HTERT RPE-1 (cell line): ENCODE data around the gene CACNA1A.
"Not testable (repeated sequence)": the region's sequence is repeated elsewhere in the genome, so short reads cannot be mapped to it uniquely, and the experiment has no call there.

ENCODE experiments used
- in situ Hi-C: fragments of 300-500 bp; cut with MboI; formaldehyde crosslinking; loops from 4 replicates; pipeline ENCODE4 v1.14.3; 2020; ENCODE audit warnings: low sequenced_read_pairs

CACNA1A gene

DNA sequence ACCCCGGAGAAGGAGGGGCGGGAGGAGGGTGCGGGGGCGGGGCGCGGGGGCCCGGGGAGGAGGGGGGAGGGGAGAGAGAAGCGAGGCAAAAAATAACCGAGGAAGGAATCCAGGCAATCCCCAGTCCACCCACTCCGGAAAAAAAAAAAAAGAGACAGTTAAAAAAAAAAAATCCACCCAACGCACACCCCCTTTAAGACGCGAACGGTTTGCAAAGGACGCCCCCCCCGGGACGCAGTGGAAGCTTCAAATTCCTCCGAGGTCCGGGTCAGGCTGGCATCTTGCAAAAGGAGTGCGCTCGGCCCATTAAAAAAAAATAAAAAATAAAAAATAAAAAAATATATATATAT is at the start of gene CACNA1A:
CACNA1A (minus strand) TSS at position 9 of the 350 bp plus-strand sequence. CDS start 255 bp downstream, outside the sequence.
- in situ Hi-C loops = no loop called here

DNA sequence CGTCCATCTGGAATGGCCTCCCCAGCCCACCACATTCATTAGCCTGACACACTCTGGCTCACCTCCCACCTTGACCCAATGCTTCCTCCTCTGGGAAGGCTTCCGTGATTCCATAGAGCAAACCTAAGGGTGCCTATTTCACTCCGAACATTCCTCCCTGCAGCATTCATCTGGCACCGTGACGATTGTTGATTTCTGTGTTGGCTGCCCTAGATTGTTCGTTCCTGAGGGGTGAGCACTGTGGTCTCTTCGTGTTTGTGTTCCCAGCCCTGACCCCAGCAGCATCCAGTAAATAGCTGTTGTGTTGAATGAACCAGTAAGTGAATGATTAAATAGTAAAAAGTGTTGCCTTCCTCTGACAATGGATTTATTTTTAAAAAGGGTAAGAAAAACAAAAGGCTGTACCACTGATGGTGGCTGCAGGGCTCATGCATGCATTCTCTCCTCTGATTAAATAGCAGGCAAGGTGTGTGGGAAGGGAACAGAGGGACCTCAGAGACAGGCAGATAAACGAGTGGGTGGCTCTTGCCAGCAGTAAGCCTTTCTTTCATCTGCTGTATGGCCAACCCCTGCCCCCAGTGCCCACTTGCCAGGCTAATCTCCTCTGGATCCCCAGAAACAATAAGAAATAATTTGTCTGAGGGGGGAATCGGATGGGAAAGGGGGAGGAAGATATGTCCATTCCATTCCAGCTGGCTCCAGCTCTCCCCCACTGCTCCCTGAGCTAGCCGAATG is 48.4 kb upstream of the CACNA1A start:
- in situ Hi-C loops = no loop called here

DNA sequence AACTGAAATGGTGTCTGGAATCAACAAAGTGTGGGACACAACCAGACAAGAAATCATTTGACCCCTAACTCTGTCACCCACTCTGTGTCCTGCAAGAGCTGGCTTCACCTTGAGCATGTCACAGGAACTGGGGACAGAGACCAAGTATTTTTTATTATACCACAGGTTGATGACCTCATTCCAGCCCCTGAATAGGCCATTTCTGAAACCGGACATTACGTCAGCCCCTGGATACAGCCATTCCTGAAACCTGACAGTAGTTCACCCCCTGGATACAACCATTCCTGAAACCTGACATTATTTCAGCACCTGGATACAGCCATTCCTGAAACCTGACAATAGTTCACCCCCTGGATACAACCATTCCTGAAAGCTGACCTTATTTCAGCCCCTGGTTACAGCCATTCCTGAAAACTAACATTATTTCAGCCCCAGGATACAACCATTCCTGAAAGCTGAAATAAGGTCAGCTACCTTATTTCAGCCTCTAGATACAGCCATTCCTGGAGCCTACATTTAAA is 47.7 kb upstream of the CACNA1A start:
- in situ Hi-C loops = no loop called here

DNA sequence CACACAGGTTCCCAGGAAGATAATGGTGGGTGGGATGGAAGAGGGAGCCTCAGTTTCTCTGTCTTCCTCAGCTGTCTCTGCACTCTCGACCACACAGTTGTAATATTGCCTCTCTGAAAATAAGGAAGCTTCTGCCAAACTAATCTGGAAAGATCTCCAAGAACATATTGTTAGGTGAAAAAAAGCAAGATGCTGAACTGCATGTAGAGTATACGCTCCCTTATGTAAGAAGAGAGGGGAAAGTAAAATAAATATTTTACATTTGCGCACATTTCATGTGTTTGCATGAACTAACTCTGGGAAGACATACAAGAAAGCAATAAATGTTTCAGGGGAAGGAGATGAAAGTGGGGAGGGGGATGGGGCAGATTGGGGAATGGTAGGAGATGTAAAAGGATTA is 41.9 kb upstream of the CACNA1A start:
- in situ Hi-C loops = no loop called here

DNA sequence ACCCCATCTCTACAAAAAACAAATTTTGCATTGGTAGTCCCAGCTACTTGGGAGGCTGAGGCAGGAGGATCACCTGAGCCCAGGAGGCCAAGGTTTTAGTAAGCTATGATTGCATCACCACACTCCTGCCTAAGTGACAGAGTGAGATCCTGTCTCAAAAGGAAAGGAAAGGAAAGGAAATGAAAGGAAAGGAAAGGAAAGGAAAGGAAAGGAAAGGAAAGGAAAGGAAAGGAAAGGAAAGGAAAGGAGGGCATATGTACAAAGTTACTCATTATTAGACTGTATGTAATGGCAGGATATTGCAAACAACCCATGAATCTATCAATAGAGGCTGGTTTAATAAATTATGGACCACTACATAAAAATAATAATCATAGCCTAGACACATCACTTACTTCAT is 40.8 kb upstream of the CACNA1A start:
- in situ Hi-C loops = no loop called here

DNA sequence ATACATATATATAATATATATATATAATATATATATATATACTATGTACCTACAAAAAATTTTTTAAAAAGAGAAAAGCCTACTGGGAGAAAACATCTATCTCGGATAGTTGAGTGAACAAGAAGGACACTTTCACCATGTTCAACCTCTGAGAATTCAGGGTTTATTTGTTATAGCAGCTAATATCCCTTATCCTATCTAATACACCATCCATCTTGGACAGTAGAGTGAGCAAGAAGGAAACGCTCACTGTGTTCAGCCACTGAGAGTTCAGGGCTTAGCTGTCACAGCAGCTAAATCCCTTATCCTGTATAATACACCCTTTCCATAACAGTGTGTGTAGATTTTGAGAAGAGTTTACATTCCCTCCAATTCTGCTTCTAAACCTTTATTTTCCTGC is 38.1 kb upstream of the CACNA1A start:
- in situ Hi-C loops = no loop called here

DNA sequence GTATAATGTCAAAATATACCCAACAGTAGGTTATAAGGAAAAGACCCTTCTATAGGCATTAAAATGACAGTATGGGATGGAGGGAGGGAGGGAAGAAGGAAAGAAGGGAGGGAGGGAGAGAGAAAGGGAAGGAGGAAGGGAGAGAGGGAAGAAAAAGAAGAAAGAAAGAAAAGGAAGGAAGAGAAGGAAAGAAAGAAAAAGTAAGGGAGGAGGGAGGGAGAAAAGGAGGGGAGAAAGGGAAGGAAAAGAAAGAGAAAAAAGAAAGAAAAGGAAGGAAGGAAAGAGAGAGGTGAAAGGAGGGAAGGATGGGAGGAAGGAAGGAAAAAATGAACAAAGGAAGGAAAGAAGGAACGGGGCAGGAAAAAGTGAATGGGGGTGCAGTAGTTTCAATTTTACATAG is 35.3 kb upstream of the CACNA1A start:
- in situ Hi-C loops = no loop called here

DNA sequence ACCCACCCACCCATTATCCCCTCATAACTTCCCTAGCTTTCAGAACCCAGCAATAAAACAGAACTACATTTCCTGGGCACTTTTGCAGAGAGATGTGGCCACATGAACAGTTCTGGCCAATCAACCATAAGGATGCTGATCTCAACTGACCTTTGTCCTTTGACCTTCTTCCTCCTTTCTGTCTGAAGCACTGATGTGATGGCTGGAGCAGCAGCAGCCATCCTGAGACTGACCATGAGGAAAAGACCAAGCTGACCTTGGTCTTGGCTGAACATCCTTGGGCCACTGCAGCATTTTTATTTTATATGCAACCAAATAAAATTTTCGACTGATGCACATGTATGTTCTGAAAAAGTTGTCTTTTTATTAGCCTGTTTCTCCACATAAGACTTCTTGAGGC is 33.1 kb upstream of the CACNA1A start:
- in situ Hi-C loops = no loop called here

DNA sequence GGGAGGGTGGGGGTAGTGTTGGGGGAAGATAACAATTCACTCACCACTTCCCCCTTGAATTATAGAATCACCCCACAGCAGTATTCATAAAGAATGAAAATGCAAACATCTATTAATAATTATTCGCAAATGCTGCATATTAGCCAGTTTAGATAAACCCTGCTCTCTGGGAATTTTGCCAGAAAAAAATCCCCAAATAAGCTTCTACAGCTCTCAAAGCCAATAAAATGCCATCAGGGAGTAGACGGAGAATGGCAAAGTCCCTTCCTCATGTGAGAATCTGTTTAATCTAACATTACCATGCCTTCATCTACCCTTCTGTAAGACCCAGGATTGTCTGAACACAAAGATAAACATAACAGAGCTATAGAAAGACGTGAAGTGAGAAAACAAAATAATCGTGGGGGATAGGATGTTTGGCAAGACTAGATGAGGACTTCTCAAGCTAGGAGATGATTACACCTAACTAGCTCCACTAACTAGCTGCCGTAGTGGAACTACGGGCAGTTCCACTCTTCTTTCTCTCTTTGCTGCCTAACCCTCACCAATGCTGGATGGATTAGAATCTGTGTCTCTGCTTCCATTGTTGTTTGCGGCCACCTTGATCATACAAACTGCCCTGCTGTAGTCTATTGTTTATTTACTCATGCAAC is 32.4 kb upstream of the CACNA1A start:
- in situ Hi-C loops = no loop called here

DNA sequence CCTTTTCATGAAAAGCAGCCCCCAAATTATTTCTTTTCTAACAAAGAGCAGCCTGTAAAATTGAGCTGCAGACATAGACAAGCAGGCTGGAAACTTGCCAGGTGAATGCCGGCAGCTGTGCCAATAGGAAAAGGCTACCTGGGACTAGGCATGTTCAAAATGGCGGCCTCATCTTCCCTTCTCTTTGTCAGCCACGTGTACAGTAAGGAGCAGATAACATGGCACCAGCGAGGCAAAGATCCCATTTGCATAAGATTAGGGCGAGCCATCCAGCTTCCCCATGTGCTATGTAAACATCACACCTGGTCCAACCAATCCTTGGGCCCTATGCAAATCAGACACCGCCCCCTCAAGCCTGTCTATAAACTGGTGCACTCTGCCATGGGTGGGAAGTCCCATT is 31.2 kb upstream of the CACNA1A start:
- in situ Hi-C loops = no loop called here

DNA sequence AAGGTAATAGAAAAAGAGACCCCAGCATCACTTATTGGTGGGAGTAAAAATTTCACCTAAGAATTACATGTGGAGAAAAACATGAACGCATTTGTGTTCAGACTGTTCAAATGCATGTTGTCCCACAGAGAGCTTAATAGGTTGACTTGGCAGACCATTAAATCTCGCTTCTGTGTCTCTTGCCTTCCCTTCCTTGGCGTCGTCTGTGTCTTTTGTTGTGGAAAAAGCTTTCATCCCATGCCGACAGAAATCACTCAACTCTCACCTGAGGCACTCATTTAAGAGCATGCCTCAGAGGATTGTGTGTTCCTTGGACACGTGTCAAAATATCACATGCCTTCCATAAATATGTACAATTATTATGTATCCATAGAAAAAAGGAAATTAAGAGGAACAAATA is 24.4 kb upstream of the CACNA1A start:
- in situ Hi-C loops = no loop called here

DNA sequence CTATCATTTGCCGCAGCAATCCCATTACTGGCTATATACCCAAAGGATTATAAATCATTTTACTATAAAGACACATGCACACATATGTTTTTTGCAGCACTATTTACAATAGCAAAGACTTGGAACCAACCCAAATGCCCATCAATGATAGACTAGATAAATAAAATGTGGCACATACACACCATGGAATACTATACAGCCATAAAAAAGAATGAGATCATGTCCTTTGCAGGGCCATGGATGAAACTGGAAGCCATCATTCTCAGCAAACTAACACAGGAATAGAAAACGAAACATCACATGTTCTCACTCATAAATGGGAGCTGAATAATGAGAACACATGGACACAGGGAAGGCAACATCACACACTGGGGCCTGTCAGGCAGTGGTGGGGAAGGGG is 23.4 kb upstream of the CACNA1A start:
- in situ Hi-C loops = not testable (repeated sequence)

DNA sequence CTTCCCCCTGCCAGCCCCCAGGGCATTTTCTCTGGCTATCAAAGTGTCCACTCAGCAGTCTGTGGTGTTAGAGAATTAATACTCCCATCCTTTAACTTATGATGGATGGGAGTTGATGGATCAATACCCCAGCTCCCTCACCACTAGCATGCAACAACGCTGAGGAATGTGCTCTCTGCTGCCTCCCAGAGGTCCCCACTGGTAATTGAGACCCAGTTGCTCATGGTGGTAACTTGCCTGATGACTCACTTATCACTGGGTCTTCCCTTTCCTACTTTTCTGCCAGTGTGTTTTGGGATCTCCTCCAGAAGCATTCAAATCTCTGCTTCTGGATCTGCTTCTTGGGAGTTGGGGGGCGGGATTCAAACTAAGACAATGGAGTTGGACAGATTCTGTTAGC is 20.3 kb upstream of the CACNA1A start:
- in situ Hi-C loops = no loop called here

DNA sequence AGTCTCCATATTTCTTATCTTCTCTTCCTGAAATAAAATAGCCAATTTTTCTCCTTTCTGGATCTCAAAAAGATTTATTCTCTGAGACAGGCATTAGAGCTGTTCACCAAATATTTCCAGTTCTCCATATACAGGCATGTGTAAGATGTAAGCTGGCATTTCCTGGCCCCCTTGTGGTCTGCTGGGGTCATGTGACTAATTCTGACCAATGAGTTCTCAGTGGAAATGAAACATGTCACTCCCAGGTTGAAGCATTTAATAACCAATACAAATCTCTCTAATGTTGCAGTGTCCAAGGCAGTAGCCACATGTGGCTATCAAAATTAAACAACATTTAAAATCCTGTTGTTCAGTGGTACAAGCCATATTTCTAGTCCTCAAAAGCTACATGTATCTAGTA is 14.8 kb upstream of the CACNA1A start:
- in situ Hi-C loops = no loop called here

DNA sequence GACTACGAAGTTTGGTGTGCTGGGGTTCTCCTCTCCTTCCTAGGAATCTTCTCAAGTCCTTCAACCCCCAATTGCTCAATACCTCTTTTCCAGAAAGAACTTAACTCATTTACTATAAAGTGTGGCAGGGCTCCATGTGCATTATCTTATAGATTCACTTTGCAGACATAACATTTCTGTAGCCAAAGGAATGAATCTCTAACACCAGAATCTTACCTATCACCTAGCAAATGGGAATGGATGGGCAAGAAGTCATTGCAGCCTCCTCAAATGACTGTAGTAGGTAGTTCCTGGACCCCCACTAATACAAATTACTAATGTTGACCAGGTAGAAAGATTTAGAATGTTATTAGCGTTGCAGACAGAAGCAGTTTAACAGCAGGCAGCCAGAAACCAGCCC is 5.7 kb upstream of the CACNA1A start:
- in situ Hi-C loops = no loop called here

DNA sequence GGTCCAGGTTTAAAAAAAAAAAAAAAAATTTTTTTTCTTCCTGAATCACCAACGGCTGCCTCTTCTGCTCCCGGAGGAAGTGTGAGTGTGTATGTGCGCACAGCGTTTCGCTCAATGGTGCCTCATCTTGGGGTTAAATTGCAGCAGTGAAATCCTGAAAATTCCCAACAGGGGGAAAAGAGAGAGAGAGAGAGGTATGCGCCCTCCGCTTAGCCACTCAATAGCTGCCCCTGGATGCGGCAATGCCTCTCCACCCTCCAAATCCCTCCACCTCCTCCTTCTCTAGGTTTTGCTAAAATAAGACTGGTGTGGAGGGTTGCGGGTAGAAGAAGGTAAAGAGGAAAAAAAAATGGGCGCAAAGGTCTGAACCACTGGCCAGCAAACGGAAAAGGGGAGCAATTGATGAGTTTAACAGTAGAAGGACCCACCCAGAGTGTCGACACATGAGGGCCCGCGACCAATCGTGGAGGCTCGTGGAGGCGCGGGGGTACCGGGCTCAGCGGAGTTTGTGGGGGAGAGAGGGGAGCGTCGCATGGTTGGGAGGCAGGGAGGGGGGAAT is 853 bp upstream of the CACNA1A start:
- in situ Hi-C loops = no loop called here

DNA sequence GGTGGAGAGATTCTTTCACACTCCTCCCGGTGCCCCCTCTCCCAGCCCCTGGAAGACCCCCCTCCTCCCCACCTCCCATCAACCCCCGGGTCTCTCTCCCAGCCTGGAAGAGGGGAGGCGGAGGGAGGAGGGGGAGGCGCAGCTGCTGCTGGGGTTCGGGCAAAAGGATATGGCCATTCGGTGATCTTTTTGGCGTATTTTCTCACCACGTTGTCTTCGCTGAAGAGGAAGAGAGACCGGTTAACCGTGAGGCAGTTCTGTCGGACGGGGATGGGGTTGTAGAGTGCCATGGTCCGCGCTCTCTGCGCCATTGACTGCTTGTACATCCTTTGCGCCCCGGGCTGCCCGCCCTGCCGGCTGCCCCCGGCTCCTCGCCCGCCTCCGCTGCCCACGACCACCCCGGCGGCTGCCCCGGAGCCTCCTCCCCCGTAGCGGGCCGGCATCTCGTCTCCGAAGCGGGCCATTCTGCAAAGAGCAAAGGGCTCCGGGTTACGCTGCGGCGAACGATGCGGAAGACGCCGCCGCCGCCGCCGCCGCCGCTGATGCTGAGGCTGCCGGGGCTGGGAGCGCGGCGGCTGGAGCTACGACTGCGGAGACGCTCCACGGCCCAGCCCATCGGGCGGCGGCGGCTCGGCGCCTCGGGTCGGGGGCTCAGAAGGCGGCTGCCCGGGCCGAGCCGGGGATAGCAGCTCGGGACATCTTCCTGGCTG is 363 bp downstream of the CACNA1A start:
- in situ Hi-C loops = no loop called here

DNA sequence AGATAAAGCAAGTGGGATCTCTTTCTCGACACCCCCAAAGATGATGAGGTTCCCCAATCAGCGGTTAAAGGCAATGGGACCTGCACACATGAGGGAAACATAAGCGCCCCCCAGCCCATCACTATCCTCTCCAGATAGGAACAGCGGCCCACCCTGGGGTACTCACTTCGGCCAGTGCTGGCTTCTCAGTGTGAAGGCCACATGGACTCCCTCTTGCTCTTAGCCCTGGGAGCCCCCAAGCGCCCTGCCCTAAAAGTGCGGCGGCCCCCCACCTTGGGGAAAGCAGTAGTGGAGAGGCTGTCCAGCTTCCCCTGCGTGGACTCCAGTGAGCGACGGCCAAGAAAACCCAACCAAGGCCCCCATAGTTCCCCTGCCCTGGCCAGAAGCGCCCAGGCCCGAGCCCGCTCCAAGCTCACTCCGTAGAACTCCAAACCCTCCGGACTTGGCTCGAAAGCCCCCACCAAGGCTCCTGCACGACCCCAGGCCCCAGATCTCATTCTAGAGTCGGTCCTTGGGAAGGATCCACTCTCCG is 1.0 kb downstream of the CACNA1A start:
- in situ Hi-C loops = no loop called here

DNA sequence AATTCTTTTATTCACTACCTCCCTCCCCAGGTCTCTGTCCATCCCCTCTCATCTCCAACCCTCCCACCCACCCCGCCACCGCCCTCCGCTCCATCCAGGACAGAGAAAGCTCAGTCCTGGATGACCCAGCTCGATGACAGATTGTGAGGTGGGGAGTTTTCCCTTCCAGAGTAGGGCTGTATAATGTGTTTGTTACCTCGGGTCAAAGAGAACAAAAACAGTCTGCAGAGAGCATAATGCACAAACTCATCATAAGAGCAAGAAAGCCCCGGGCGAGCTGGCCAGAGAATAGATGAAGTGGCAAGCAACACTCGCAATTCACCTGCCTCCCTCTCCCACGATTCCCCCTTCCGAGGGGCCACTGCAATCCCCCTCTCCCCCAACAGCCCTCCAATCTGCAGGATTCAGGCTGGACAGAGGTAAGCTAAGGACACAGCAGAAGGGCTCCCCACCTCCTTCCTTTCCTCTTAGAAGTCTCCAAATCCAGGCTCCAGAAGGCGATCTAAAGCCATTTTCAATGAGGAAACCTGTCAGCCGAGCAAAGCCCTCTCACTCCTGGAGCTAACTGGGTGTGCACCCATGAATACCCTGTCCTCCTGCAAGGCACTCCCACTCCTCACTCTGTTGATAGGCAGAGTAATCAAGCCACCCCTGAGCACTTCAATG is 2.6 kb downstream of the CACNA1A start:
- in situ Hi-C loops = no loop called here

DNA sequence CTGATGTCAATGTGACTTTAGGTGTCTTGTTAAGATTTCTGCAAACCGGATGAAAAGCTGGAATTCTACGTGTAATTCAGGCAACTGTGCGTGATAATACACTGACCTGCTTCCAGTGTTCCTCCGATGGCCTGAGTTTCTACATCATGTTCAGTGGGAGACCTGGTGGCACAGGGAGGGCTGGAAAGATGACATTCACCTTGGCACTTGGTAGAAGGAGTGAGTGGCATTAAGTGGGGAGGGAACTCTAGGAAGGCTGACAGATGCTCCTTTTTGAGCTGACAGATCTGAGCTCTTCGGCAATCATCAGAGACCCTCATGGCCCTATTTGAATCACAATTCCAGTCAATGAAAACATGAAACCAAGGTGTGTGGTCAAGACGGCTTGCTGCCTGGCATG is 4.0 kb downstream of the CACNA1A start:
- in situ Hi-C loops = no loop called here

DNA sequence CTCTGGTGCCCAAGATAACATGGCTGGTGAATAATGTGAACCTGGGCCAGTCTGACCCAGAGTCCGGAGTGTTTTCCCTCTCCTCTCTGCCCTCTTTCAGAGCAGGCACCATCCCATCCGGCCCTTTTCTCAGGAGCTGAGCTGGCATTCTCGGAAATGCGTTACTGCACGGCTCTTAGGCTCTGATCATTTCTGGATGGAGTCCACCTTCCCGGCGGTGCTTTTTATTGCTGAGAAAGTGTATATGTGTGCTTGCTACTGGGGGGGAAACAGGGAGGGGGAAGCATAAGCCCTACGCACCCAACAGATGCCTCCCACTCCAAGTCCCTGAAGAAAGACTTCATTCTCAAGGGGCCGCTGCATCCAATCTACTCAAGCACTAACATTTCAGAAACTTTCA is 6.6 kb downstream of the CACNA1A start:
- in situ Hi-C loops = no loop called here
